Liver (tissue), 9 donors: Measurements from ENCODE around the gene CDKL1. TPM values are rescaled to one million over a fixed set of nuclear protein-coding genes. Genes with fewer than 3 reads are reported as not detected.

Source experiments
- DNase-seq: peaks from one replicate; pipeline ENCODE4 v3.0.0-alpha.2; 2017; ENCODE audit warnings: low spot score
- H3K27ac ChIP-seq, 2 donors: one replicate each; pipeline ENCODE4 v1.7.0; 2013; ENCODE audit warnings: inconsistent platforms in 2 of 2, low read length in 2 of 2, control low read depth in 1 of 2, low read depth in 1 of 2, mild to moderate bottlenecking in 1 of 2
- H3K27me3 ChIP-seq, 4 donors: one replicate each; pipeline versions ENCODE4 v1.6.1 to v1.7.0; 2013; ENCODE audit warnings: low read length in 3 of 4, inconsistent platforms in 1 of 4, mild to moderate bottlenecking in 1 of 4, moderate library complexity in 1 of 4; ENCODE audit not compliant: control insufficient read depth in 4 of 4, insufficient read depth in 4 of 4
- H3K36me3 ChIP-seq, 4 donors: one replicate each; pipeline versions ENCODE4 v1.6.1 to v1.7.0; 2013; ENCODE audit warnings: low read length in 3 of 4, mild to moderate bottlenecking in 3 of 4, low read depth in 1 of 4, moderate library complexity in 1 of 4; ENCODE audit not compliant: control insufficient read depth in 4 of 4, insufficient read depth in 3 of 4
- H3K4me1 ChIP-seq, 4 donors: one replicate each; pipeline versions ENCODE4 v1.6.1 to v1.7.0; 2013; ENCODE audit warnings: low read length in 3 of 4, mild to moderate bottlenecking in 3 of 4, moderate library complexity in 1 of 4; ENCODE audit not compliant: control insufficient read depth in 4 of 4, insufficient read depth in 4 of 4
- H3K4me3 ChIP-seq, 3 donors: one replicate each; pipeline versions ENCODE4 v1.6.1 to v1.7.0; 2013; ENCODE audit warnings: low read length in 3 of 3, control low read depth in 1 of 3, low read depth in 1 of 3, mild to moderate bottlenecking in 1 of 3
- H3K9ac ChIP-seq, 2 donors: one replicate each; pipeline ENCODE4 v1.7.0; 2013; ENCODE audit warnings: low read length in 2 of 2, mild to moderate bottlenecking in 2 of 2, moderate library complexity in 2 of 2, control low read depth in 1 of 2, low read depth in 1 of 2
- H3K9me3 ChIP-seq, 4 donors: one replicate each; pipeline versions ENCODE4 v1.6.1 to v1.7.0; 2013; ENCODE audit warnings: low read length in 3 of 4; ENCODE audit not compliant: control insufficient read depth in 4 of 4
- ATF3 ChIP-seq: IDR thresholded peaks from 2 replicates; pipeline ENCODE4 v1.6.1; 2016; ENCODE audit warnings: antibody characterized with exemption
- EGR1 ChIP-seq, 2 donors: IDR thresholded peaks; 2 replicates each; pipeline ENCODE4 v1.6.1; 2016 to 2018; ENCODE audit warnings: antibody characterized with exemption in 2 of 2, low read depth in 2 of 2
- FOXA1 ChIP-seq: IDR thresholded peaks from 2 replicates; pipeline ENCODE4 v1.6.1; 2016; ENCODE audit warnings: antibody characterized with exemption
- GABPA ChIP-seq, 2 donors: IDR thresholded peaks in 1 of 2; conservative IDR thresholded peaks in 1 of 2; 2 replicates each; pipeline ENCODE4 v1.6.1; 2016; ENCODE audit warnings: antibody characterized with exemption in 2 of 2, mild to moderate bottlenecking in 1 of 2, moderate library complexity in 1 of 2
- HNF4A ChIP-seq, 2 donors: conservative IDR thresholded peaks; 2 replicates each; pipeline ENCODE4 v1.6.1; 2016; ENCODE audit warnings: antibody characterized with exemption in 2 of 2, mild to moderate bottlenecking in 2 of 2
- HNF4G ChIP-seq: IDR thresholded peaks from 2 replicates; pipeline ENCODE4 v1.6.1; 2016; ENCODE audit warnings: antibody characterized with exemption
- JUND ChIP-seq, 2 donors: IDR thresholded peaks; 2 replicates each; pipeline ENCODE4 v1.6.1; 2016; ENCODE audit warnings: antibody characterized with exemption in 2 of 2
- MAX ChIP-seq: IDR thresholded peaks from 2 replicates; pipeline ENCODE4 v1.6.1; 2016; ENCODE audit warnings: antibody characterized with exemption
- NR2F2 ChIP-seq: IDR thresholded peaks from 2 replicates; pipeline ENCODE4 v1.6.1; 2016; ENCODE audit warnings: antibody characterized with exemption
- RAD21 ChIP-seq, 2 donors: IDR thresholded peaks; 2 replicates each; pipeline ENCODE4 v1.6.1; 2016; ENCODE audit warnings: antibody characterized with exemption in 2 of 2, mild to moderate bottlenecking in 2 of 2
- REST ChIP-seq: IDR thresholded peaks from 2 replicates; pipeline ENCODE4 v1.6.1; 2016; ENCODE audit warnings: antibody characterized with exemption, mild to moderate bottlenecking
- RXRA ChIP-seq, 2 donors: IDR thresholded peaks; 2 replicates each; pipeline ENCODE4 v1.6.1; 2017 to 2018; ENCODE audit warnings: antibody characterized with exemption in 2 of 2, mild to moderate bottlenecking in 1 of 2
- SP1 ChIP-seq: IDR thresholded peaks from 2 replicates; pipeline ENCODE4 v1.6.1; 2018; ENCODE audit warnings: antibody characterized with exemption, mild to moderate bottlenecking
- TAF1 ChIP-seq: conservative IDR thresholded peaks from 2 replicates; pipeline ENCODE4 v1.6.1; 2016; ENCODE audit warnings: antibody characterized with exemption, mild to moderate bottlenecking
- YY1 ChIP-seq: IDR thresholded peaks from 2 replicates; pipeline ENCODE4 v1.6.1; 2016; ENCODE audit warnings: antibody characterized with exemption, mild to moderate bottlenecking
- ZBTB33 ChIP-seq: IDR thresholded peaks from 2 replicates; pipeline ENCODE4 v1.6.1; 2016; ENCODE audit warnings: antibody characterized with exemption
- WGBS: extraction: QIAGEN DNeasy Blood & Tissue Kit; methylation state at CpG from one replicate; pipeline ENCODE4 v1.1.7; 2013; 5-methylcytosine and 5-hydroxymethylcytosine counted together
- polyA plus RNA-seq, 2 donors: library from polyadenylated mRNA; stranded (reverse) in 1 of 2; unstranded in 1 of 2; fragments of 200-250 nt in 1 of 2; fragments of >200 nt in 1 of 2; fragmentation: Nextera tagmentation in 1 of 2; extraction: Ambion mirVana in 1 of 2; gene quantifications; one replicate each; pipeline versions ENCODE4 v1.2.1 to v1.2.3, GENCODE V29; 2013 to 2015
- total RNA-seq, 2 donors: library from RNA; depleted of rRNA; stranded (reverse); fragments of >200 nt; gene quantifications; one replicate each; pipeline ENCODE4 v1.2.3, GENCODE V29; 2014
- TF ChIP-seq, protein P1 (sequence below): fragments of 150-350 bp; IDR thresholded peaks from 2 replicates; pipeline ENCODE4 v1.5.1; 2017; ENCODE audit warnings: improper control_type of control experiment, low read depth, low read length; ENCODE audit not compliant: missing input control
- donor health status: healthy.
- donor health status: healthy.
- donor health status: healthy.
- donor health status: healthy.
- donor health status: healthy.

The CDKL1 gene
- total and polyA plus RNA-seq, 4 donors, result 1.1 to 6.8 (median 2.1) TPM

GRCh38 chr14:50398189-50398580 is 1.5 kb upstream of the CDKL1 start:
- Histone ChIP-seq H3K27me3 (no peaks in the 10 kb centered on the region), H3K4me1 (peaks cover 1 to 22% (median 8%) of the 10 kb centered on the region in 4 donors), H3K36me3 (no peaks in the 10 kb centered on the region), H3K9ac (no peak overlapping the region), H3K4me3 (no peak overlapping the region), H3K27ac (no peak overlapping the region), H3K9me3 (no peaks in the 10 kb centered on the region)
- WGBS, result 76% methylated on average over 2 of the region's 2 CpGs
- no peak for DNase-seq
- TF ChIP-seq NR2F2 (no peak), GABPA (IDR thresholded peaks at IDR 0.05 in 1 of 2, conservative IDR thresholded peaks at IDR 0.05 in 1 of 2) (no peak), EGR1 (IDR thresholded peaks at IDR 0.05; ENCODE audit: low read depth in 2 of 2) (no peak), RXRA (IDR thresholded peaks at IDR 0.05) (no peak), ZBTB33 (no peak), MAX (no peak), RAD21 (IDR thresholded peaks at IDR 0.05) (no peak), ATF3 (no peak), SP1 (no peak), REST (no peak), HNF4A (conservative IDR thresholded peaks at IDR 0.05) (no peak), HNF4G (no peak), FOXA1 (no peak)
- TF ChIP-seq, protein P1, sequence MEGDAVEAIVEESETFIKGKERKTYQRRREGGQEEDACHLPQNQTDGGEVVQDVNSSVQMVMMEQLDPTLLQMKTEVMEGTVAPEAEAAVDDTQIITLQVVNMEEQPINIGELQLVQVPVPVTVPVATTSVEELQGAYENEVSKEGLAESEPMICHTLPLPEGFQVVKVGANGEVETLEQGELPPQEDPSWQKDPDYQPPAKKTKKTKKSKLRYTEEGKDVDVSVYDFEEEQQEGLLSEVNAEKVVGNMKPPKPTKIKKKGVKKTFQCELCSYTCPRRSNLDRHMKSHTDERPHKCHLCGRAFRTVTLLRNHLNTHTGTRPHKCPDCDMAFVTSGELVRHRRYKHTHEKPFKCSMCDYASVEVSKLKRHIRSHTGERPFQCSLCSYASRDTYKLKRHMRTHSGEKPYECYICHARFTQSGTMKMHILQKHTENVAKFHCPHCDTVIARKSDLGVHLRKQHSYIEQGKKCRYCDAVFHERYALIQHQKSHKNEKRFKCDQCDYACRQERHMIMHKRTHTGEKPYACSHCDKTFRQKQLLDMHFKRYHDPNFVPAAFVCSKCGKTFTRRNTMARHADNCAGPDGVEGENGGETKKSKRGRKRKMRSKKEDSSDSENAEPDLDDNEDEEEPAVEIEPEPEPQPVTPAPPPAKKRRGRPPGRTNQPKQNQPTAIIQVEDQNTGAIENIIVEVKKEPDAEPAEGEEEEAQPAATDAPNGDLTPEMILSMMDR, result no peak

DNA sequence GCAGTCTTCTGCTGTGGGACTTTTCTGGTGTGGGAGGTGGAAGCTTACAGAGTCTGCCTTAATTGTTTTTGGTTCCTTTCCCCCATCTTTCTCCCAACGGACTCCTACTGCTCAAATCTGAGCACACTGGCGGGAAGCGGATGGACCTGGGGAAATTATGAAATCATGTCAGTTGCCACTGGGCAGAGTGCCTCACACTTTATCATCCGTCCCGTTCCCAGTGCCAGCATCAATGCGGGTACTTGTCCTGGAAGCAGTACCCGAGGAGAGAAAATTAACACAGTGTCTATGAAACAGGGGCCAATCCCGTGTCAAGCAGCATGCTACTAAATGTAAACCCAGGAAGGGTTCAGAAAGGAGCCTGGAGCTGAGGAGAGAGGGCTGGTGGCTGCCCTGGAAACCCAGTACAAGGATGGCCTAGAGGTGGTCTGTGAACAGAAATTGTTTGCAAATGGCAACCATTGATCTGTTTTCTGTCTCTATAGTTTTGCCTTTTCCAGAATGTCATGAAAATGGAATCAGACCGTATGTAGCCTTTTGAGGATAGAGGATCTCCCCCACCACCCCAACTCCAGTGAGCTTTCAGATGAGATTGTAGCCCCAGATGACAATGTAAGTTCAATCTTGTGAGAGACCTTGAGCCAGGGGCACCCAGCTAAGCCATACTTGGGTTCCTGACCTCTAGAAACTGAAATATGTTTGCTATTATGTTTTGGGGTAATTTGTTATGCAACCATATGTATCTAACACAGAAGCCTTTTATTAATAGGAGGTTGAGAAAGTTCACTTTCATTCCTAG is 908 bp upstream of the CDKL1 start:
- H3K9me3 ChIP-seq, result no peaks in the 10 kb centered on the region
- H3K27ac ChIP-seq, result peak overlapping the region; percentile 52 to 69
- 20% methylated on average over 9 of the region's 9 CpGs for WGBS
- TF ChIP-seq JUND (IDR thresholded peaks at IDR 0.05), result no peak
- no peak for TF ChIP-seq NR2F2
- TF ChIP-seq TAF1, result no peak
- TF ChIP-seq SP1, result no peak
- TF ChIP-seq GABPA (IDR thresholded peaks at IDR 0.05 in 1 of 2, conservative IDR thresholded peaks at IDR 0.05 in 1 of 2), result peak in 1 of 2 donors; percentile 15
- TF ChIP-seq YY1, result no peak
- no peak for TF ChIP-seq HNF4G
- peak in 1 of 2 donors; percentile 23 for TF ChIP-seq HNF4A (conservative IDR thresholded peaks at IDR 0.05)
- peak in 1 of 2 donors; percentile 12 for TF ChIP-seq RAD21 (IDR thresholded peaks at IDR 0.05)
- no peak overlapping the region for H3K9ac ChIP-seq
- no peak for DNase-seq
- peak overlapping the region; percentile 33 to 68 (median 50) for H3K4me3 ChIP-seq
- H3K4me1 ChIP-seq, result peaks cover 1 to 22% (median 8%) of the 10 kb centered on the region in 4 donors
- H3K27me3 ChIP-seq, result no peaks in the 10 kb centered on the region
- H3K36me3 ChIP-seq, result no peaks in the 10 kb centered on the region
